K562 (cell line): ENCODE results near the gene FAM174C. TPM values are rescaled to one million over a fixed set of nuclear protein-coding genes. Genes with fewer than 3 reads are reported as not detected.

ENCODE experiments used
- BHLHE40 ChIP-seq: IDR thresholded peaks from 2 replicates; pipeline ENCODE4 v1.6.1; 2011; ENCODE audit warnings: low read length, improper control_type of control experiment
- BMI1 ChIP-seq: fragments of 150-350 bp; IDR thresholded peaks from 2 replicates; pipeline ENCODE4 v1.6.1; 2014; ENCODE audit warnings: low read length
- CBX2 ChIP-seq: fragments of 200-600 bp; sonication (generic); IDR thresholded peaks from one replicate; pipeline ENCODE4 v1.6.1; 2012; ENCODE audit warnings: mild to moderate bottlenecking, low read length, inconsistent platforms; ENCODE audit not compliant: insufficient read depth, poor library complexity, severe bottlenecking
- ESRRA ChIP-seq: fragments of 450-650 bp; IDR thresholded peaks from 2 replicates; pipeline ENCODE4 v1.6.1; 2014; ENCODE audit warnings: low read depth, mild to moderate bottlenecking, moderate library complexity, borderline replicate concordance
- ETV5 ChIP-seq: sonication (generic); formaldehyde crosslinking; IDR thresholded peaks from 2 replicates; pipeline ENCODE4 v1.4.0; 2020; ENCODE audit warnings: low read depth, mild to moderate bottlenecking, missing genetic modification reagents
- HDAC8 ChIP-seq: fragments of 450-650 bp; IDR thresholded peaks from 2 replicates; pipeline ENCODE4 v1.6.1; 2016; ENCODE audit warnings: mild to moderate bottlenecking, missing genetic modification characterization, moderate library complexity, missing compliant biosample characterization
- HMGN3 ChIP-seq: IDR thresholded peaks from 2 replicates; pipeline ENCODE4 v1.6.1; 2011; ENCODE audit warnings: borderline replicate concordance, low read depth, mild to moderate bottlenecking, mixed read lengths, low read length; ENCODE audit not compliant: insufficient read length; ENCODE audit errors: extremely low read depth
- L3MBTL2 ChIP-seq: fragments of 450-650 bp; IDR thresholded peaks from 2 replicates; pipeline ENCODE4 v1.6.1; 2016; ENCODE audit warnings: mild to moderate bottlenecking, moderate library complexity
- MED1 ChIP-seq: sonication (generic); formaldehyde crosslinking; IDR thresholded peaks from 2 replicates; pipeline ENCODE4 v1.8.1; 2023; ENCODE audit warnings: missing genetic modification reagents, borderline replicate concordance
- MTA3 ChIP-seq: fragments of 450-650 bp; formaldehyde crosslinking; IDR thresholded peaks from 2 replicates; pipeline ENCODE4 v1.6.1; 2017; ENCODE audit warnings: mild to moderate bottlenecking, borderline replicate concordance
- NCOA4 ChIP-seq: fragments of 450-650 bp; IDR thresholded peaks from 2 replicates; pipeline ENCODE4 v1.6.1; 2018; ENCODE audit warnings: mild to moderate bottlenecking; ENCODE audit not compliant: partially characterized antibody
- NFE2 ChIP-seq: IDR thresholded peaks from 2 replicates; pipeline ENCODE4 v1.6.1; 2014; ENCODE audit warnings: antibody characterized with exemption, low read depth
- NONO ChIP-seq, 2 experiments: fragments of 200-400 bp in 1 of 2; fragments of 450-650 bp in 1 of 2; formaldehyde crosslinking in 1 of 2; IDR thresholded peaks; 2 replicates each; pipeline ENCODE4 v1.6.1; 2017; ENCODE audit warnings: low read depth in 2 of 2, mild to moderate bottlenecking in 2 of 2, moderate library complexity in 2 of 2, low read length in 1 of 2
- RBM39 ChIP-seq: fragments of 200-400 bp; formaldehyde crosslinking; optimal IDR thresholded peaks from 2 replicates; pipeline ENCODE3; 2018; ENCODE audit warnings: low read depth, low read length
- SLC30A9 ChIP-seq: fragments of 250-450 bp; sonication (Bioruptor Pico); IDR thresholded peaks from 2 replicates; pipeline ENCODE4 v1.8.0; 2022; ENCODE audit warnings: mild to moderate bottlenecking, moderate library complexity
- SMARCC2 ChIP-seq: fragments of 450-650 bp; IDR thresholded peaks from 2 replicates; pipeline ENCODE4 v1.6.1; 2017; ENCODE audit warnings: antibody characterized with exemption, moderate library complexity, mild to moderate bottlenecking, low read depth
- TARDBP ChIP-seq: fragments of 450-650 bp; IDR thresholded peaks from 2 replicates; pipeline ENCODE4 v1.6.1; 2016
- polyA plus RNA-seq, 8 experiments: library from polyadenylated mRNA; depleted of rRNA in 4 of 8; stranded (reverse) in 5 of 8; unstranded in 3 of 8; fragments of >200 nt; fragmentation: Nextera tagmentation in 2 of 8; fragmentation: Illumina TruSeq in 1 of 8; extraction: Ambion mirVana in 2 of 8; extraction: Trizol in 1 of 8; gene quantifications; 2 replicates each; pipeline versions ENCODE4 v1.2.1 to v1.2.3, GENCODE V29; 2011 to 2014; ENCODE audit warnings: inconsistent platforms in 1 of 8, missing spikeins in 1 of 8
- total RNA-seq, 7 experiments: library from RNA; depleted of rRNA in 6 of 7; stranded (reverse); fragments of >200 nt in 6 of 7; fragmentation: Illumina TruSeq in 2 of 7; extraction: Trizol in 2 of 7; gene quantifications; 2 replicates each; pipeline versions ENCODE4 v1.2.1 to v1.2.3, GENCODE V29; 2011 to 2021; ENCODE audit warnings: low replicate concordance in 1 of 7
- TF ChIP-seq, protein P1 (sequence below): sonication (generic); formaldehyde crosslinking; IDR thresholded peaks from 2 replicates; pipeline ENCODE4 v1.8.1; 2023; ENCODE audit warnings: mild to moderate bottlenecking, missing genetic modification reagents
- TF ChIP-seq, protein P2 (sequence below): fragments of 450-650 bp; IDR thresholded peaks from 2 replicates; pipeline ENCODE4 v1.6.1; 2017; ENCODE audit warnings: antibody characterized with exemption, mild to moderate bottlenecking
- TF ChIP-seq, protein P3 (sequence below): fragments of 450-650 bp; IDR thresholded peaks from 2 replicates; pipeline ENCODE4 v1.6.1; 2017; ENCODE audit warnings: antibody characterized with exemption

The FAM174C gene
- total and polyA plus RNA-seq, 9 of the 15 experiments (the other 6 are each of a cell fraction or from before 2014, with no cell fraction given) = 0.66 to 89.6 (median 20.3) TPM

- no peak for TF ChIP-seq NCOA4
- TF ChIP-seq HMGN3 = peak; percentile 84
- TF ChIP-seq, protein P1, sequence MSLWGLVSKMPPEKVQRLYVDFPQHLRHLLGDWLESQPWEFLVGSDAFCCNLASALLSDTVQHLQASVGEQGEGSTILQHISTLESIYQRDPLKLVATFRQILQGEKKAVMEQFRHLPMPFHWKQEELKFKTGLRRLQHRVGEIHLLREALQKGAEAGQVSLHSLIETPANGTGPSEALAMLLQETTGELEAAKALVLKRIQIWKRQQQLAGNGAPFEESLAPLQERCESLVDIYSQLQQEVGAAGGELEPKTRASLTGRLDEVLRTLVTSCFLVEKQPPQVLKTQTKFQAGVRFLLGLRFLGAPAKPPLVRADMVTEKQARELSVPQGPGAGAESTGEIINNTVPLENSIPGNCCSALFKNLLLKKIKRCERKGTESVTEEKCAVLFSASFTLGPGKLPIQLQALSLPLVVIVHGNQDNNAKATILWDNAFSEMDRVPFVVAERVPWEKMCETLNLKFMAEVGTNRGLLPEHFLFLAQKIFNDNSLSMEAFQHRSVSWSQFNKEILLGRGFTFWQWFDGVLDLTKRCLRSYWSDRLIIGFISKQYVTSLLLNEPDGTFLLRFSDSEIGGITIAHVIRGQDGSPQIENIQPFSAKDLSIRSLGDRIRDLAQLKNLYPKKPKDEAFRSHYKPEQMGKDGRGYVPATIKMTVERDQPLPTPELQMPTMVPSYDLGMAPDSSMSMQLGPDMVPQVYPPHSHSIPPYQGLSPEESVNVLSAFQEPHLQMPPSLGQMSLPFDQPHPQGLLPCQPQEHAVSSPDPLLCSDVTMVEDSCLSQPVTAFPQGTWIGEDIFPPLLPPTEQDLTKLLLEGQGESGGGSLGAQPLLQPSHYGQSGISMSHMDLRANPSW (CRISPR knock-in tag) = no peak
- no peak for TF ChIP-seq MED1 (CRISPR knock-in tag)
- TF ChIP-seq RBM39 = no peak
- TF ChIP-seq MTA3 = no peak
- TF ChIP-seq ESRRA = no peak
- TF ChIP-seq BMI1 = no peak
- TF ChIP-seq, protein P2, sequence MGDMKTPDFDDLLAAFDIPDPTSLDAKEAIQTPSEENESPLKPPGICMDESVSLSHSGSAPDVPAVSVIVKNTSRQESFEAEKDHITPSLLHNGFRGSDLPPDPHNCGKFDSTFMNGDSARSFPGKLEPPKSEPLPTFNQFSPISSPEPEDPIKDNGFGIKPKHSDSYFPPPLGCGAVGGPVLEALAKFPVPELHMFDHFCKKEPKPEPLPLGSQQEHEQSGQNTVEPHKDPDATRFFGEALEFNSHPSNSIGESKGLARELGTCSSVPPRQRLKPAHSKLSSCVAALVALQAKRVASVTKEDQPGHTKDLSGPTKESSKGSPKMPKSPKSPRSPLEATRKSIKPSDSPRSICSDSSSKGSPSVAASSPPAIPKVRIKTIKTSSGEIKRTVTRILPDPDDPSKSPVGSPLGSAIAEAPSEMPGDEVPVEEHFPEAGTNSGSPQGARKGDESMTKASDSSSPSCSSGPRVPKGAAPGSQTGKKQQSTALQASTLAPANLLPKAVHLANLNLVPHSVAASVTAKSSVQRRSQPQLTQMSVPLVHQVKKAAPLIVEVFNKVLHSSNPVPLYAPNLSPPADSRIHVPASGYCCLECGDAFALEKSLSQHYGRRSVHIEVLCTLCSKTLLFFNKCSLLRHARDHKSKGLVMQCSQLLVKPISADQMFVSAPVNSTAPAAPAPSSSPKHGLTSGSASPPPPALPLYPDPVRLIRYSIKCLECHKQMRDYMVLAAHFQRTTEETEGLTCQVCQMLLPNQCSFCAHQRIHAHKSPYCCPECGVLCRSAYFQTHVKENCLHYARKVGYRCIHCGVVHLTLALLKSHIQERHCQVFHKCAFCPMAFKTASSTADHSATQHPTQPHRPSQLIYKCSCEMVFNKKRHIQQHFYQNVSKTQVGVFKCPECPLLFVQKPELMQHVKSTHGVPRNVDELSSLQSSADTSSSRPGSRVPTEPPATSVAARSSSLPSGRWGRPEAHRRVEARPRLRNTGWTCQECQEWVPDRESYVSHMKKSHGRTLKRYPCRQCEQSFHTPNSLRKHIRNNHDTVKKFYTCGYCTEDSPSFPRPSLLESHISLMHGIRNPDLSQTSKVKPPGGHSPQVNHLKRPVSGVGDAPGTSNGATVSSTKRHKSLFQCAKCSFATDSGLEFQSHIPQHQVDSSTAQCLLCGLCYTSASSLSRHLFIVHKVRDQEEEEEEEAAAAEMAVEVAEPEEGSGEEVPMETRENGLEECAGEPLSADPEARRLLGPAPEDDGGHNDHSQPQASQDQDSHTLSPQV = no peak
- TF ChIP-seq BHLHE40 = peak; percentile 74
- TF ChIP-seq NONO (IDR thresholded peaks at IDR 0.05; ENCODE audit: low read depth in 2 of 2, low read length in 1 of 2) = peak in 1 of 2 experiments; percentile 84; a peak in 2 of 4 replicates
- TF ChIP-seq SMARCC2 = no peak
- TF ChIP-seq TARDBP = no peak
- no peak for TF ChIP-seq NFE2
- no peak for TF ChIP-seq CBX2
- no peak for TF ChIP-seq L3MBTL2
- no peak for TF ChIP-seq SLC30A9 (CRISPR knock-in tag)
- no peak for TF ChIP-seq HDAC8 (tag)
- TF ChIP-seq, protein P3, sequence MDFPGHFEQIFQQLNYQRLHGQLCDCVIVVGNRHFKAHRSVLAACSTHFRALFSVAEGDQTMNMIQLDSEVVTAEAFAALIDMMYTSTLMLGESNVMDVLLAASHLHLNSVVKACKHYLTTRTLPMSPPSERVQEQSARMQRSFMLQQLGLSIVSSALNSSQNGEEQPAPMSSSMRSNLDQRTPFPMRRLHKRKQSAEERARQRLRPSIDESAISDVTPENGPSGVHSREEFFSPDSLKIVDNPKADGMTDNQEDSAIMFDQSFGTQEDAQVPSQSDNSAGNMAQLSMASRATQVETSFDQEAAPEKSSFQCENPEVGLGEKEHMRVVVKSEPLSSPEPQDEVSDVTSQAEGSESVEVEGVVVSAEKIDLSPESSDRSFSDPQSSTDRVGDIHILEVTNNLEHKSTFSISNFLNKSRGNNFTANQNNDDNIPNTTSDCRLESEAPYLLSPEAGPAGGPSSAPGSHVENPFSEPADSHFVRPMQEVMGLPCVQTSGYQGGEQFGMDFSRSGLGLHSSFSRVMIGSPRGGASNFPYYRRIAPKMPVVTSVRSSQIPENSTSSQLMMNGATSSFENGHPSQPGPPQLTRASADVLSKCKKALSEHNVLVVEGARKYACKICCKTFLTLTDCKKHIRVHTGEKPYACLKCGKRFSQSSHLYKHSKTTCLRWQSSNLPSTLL = no peak
- no peak for TF ChIP-seq ETV5
These were observed 37.5 kb upstream of the FAM174C start, which contains the start of gene CBARP (continued) for GRCh38 chr19:1237754-1238368.
